ENCODE results near the gene SLC39A9.
"Not testable (repeated sequence)": the region's sequence is repeated elsewhere in the genome, so short reads cannot be mapped to it uniquely, and the experiment has no call there.

SLC39A9 gene

GRCh38 chr14:69370061-69370460, 28.4 kb upstream of the SLC39A9 start:
- DNase-seq (ENCODE audit: low spot score) = no peak

GRCh38 chr14:69372146-69372545, 26.3 kb upstream of the SLC39A9 start:
- DNase-seq (ENCODE audit: low spot score) = no peak

GRCh38 chr14:69373104-69373503, 25.4 kb upstream of the SLC39A9 start:
- DNase-seq (ENCODE audit: low spot score) = no peak

- DNase-seq (ENCODE audit: low spot score) = no peak
Observed at GRCh38 chr14:69374235-69374634, 24.3 kb upstream of the SLC39A9 start.

- no peak for DNase-seq (ENCODE audit: low spot score)
Observed at GRCh38 chr14:69375182-69375581, 23.3 kb upstream of the SLC39A9 start.

- no peak for DNase-seq (ENCODE audit: low spot score)
Observed at GRCh38 chr14:69375722-69376121, 22.8 kb upstream of the SLC39A9 start.

GRCh38 chr14:69376439-69376838, 22.1 kb upstream of the SLC39A9 start:
- DNase-seq (ENCODE audit: low spot score) = no peak

GRCh38 chr14:69378274-69378673, 20.2 kb upstream of the SLC39A9 start:
- no peak for DNase-seq (ENCODE audit: low spot score)

- DNase-seq (ENCODE audit: low spot score) = no peak
Observed at GRCh38 chr14:69387311-69387710, 11.2 kb upstream of the SLC39A9 start.

- DNase-seq (ENCODE audit: low spot score) = not testable (repeated sequence)
Observed at GRCh38 chr14:69391400-69391799, 7.1 kb upstream of the SLC39A9 start.

GRCh38 chr14:69392481-69392880, 6.0 kb upstream of the SLC39A9 start:
- no peak for DNase-seq (ENCODE audit: low spot score)

- DNase-seq (ENCODE audit: low spot score) = no peak
Observed at GRCh38 chr14:69395929-69396328, 2.6 kb upstream of the SLC39A9 start.

GRCh38 chr14:69398818-69399210, 322 bp downstream of the SLC39A9 start:
- no peak for DNase-seq (ENCODE audit: low spot score)

- no peak for DNase-seq (ENCODE audit: low spot score)
Observed at GRCh38 chr14:69399750-69400149, 1.3 kb downstream of the SLC39A9 start.

- DNase-seq (ENCODE audit: low spot score) = no peak
Observed at GRCh38 chr14:69400154-69400553, 1.7 kb downstream of the SLC39A9 start.

GRCh38 chr14:69401841-69402240, 3.3 kb downstream of the SLC39A9 start:
- no peak for DNase-seq (ENCODE audit: low spot score)

- no peak for DNase-seq (ENCODE audit: low spot score)
Observed at GRCh38 chr14:69404478-69404877, 6.0 kb downstream of the SLC39A9 start.

- no peak for DNase-seq (ENCODE audit: low spot score)
Observed at GRCh38 chr14:69404883-69405282, 6.4 kb downstream of the SLC39A9 start.

GRCh38 chr14:69405762-69406161, 7.3 kb downstream of the SLC39A9 start:
- DNase-seq (ENCODE audit: low spot score) = no peak

- no peak for DNase-seq (ENCODE audit: low spot score)
Observed at GRCh38 chr14:69408331-69408960, 10.0 kb downstream of the SLC39A9 start.

- no peak for DNase-seq (ENCODE audit: low spot score)
Observed at GRCh38 chr14:69413483-69413882, 15.0 kb downstream of the SLC39A9 start.

GRCh38 chr14:69416087-69416486, 17.6 kb downstream of the SLC39A9 start:
- not testable (repeated sequence) for DNase-seq (ENCODE audit: low spot score)

GRCh38 chr14:69423279-69423678, 24.8 kb downstream of the SLC39A9 start:
- no peak for DNase-seq (ENCODE audit: low spot score)

GRCh38 chr14:69424149-69424923, 25.8 kb downstream of the SLC39A9 start:
- no peak for DNase-seq (ENCODE audit: low spot score)
